ENCODE results near the gene GNAQ. TPM values are rescaled to one million over a fixed set of nuclear protein-coding genes. Genes with fewer than 3 reads are reported as not detected.

GNAQ gene
- polyA plus RNA-seq, 1 donor (not counting 4 experiments of a cell fraction or from before 2014, with no cell fraction given) = 64.3 TPM

GRCh38 chr9:77738932-77739331 is 292.7 kb downstream of the GNAQ start:
- dilution Hi-C loops (cut with MboI; ENCODE audit: extremely low pct_ligation_motif_present, low sequenced_read_pairs) = no loop called here
- no peak overlapping the region for H3K27ac ChIP-seq (ENCODE audit: control insufficient read depth, insufficient read depth, low read length)
- no peaks in the 10 kb centered on the region for H3K36me3 ChIP-seq (ENCODE audit: control insufficient read depth in 2 of 2, extremely low read depth in 1 of 2, insufficient read depth in 2 of 2, low read length in 2 of 2)
- H3K79me2 ChIP-seq (ENCODE audit: control insufficient read depth, insufficient read depth, low read length) = no peaks in the 10 kb centered on the region
- H3K4me3 ChIP-seq (ENCODE audit: control insufficient read depth in 2 of 3, extremely low read depth in 1 of 3, insufficient read depth in 2 of 3, low read depth in 1 of 3, low read length in 3 of 3) = no peak overlapping the region
- no peak overlapping the region for H3K9ac ChIP-seq (ENCODE audit: control insufficient read depth, extremely low read depth, insufficient read depth, low read length)
- H3K4me2 ChIP-seq (ENCODE audit: control insufficient read depth, extremely low read depth, insufficient read depth, low read depth, low read length) = no peak overlapping the region
- DNase-seq (ENCODE audit: low read depth, low spot score) = no peak
- H4K20me1 ChIP-seq (ENCODE audit: control insufficient read depth, extremely low read depth, insufficient read depth, low read length) = no peaks in the 10 kb centered on the region
- H3K9me3 ChIP-seq (ENCODE audit: control insufficient read depth, low read depth, low read length) = no peaks in the 10 kb centered on the region
- FAIRE-seq = peak; percentile 13
- H2AFZ ChIP-seq (ENCODE audit: control insufficient read depth, low read length) = no peak overlapping the region
- H3K27me3 ChIP-seq (ENCODE audit: control insufficient read depth, extremely low read depth, insufficient read depth, low read length) = no peaks in the 10 kb centered on the region
- H3K4me1 ChIP-seq (ENCODE audit: control insufficient read depth, extremely low read depth, insufficient read depth, low read length) = no peaks in the 10 kb centered on the region
- TF ChIP-seq CTCF (optimal IDR thresholded peaks at IDR 0.05 in 1 of 3, IDR thresholded peaks at IDR 0.05 in 1 of 3, conservative IDR thresholded peaks at IDR 0.05 in 1 of 3; ENCODE audit: extremely low read depth in 1 of 3, insufficient read depth in 2 of 3, low read length in 3 of 3) = no peak
- no peaks in the 10 kb centered on the region for H3K9me1 ChIP-seq (ENCODE audit: control insufficient read depth, extremely low read depth, insufficient read depth, low read length)

GRCh38 chr9:77735494-77735893 is 296.1 kb downstream of the GNAQ start:
- Histone ChIP-seq H4K20me1 (ENCODE audit: control insufficient read depth, extremely low read depth, insufficient read depth, low read length) (no peaks in the 10 kb centered on the region), H3K27me3 (ENCODE audit: control insufficient read depth, extremely low read depth, insufficient read depth, low read length) (no peaks in the 10 kb centered on the region), H3K36me3 (ENCODE audit: control insufficient read depth in 2 of 2, extremely low read depth in 1 of 2, insufficient read depth in 2 of 2, low read length in 2 of 2) (no peaks in the 10 kb centered on the region), H3K79me2 (ENCODE audit: control insufficient read depth, insufficient read depth, low read length) (no peaks in the 10 kb centered on the region), H3K9me1 (ENCODE audit: control insufficient read depth, extremely low read depth, insufficient read depth, low read length) (no peaks in the 10 kb centered on the region), H3K4me1 (ENCODE audit: control insufficient read depth, extremely low read depth, insufficient read depth, low read length) (no peaks in the 10 kb centered on the region), H3K27ac (ENCODE audit: control insufficient read depth, insufficient read depth, low read length) (no peak overlapping the region), H2AFZ (ENCODE audit: control insufficient read depth, low read length) (no peak overlapping the region), H3K9me3 (ENCODE audit: control insufficient read depth, low read depth, low read length) (no peaks in the 10 kb centered on the region), H3K9ac (ENCODE audit: control insufficient read depth, extremely low read depth, insufficient read depth, low read length) (no peak overlapping the region), H3K4me2 (ENCODE audit: control insufficient read depth, extremely low read depth, insufficient read depth, low read depth, low read length) (no peak overlapping the region), H3K4me3 (ENCODE audit: control insufficient read depth in 2 of 3, extremely low read depth in 1 of 3, insufficient read depth in 2 of 3, low read depth in 1 of 3, low read length in 3 of 3) (no peak overlapping the region)
- dilution Hi-C loops (cut with MboI; ENCODE audit: extremely low pct_ligation_motif_present, low sequenced_read_pairs) = no loop called here
- no peak for DNase-seq (ENCODE audit: low read depth, low spot score)
- FAIRE-seq = no peak
- TF ChIP-seq CTCF (optimal IDR thresholded peaks at IDR 0.05 in 1 of 3, IDR thresholded peaks at IDR 0.05 in 1 of 3, conservative IDR thresholded peaks at IDR 0.05 in 1 of 3; ENCODE audit: extremely low read depth in 1 of 3, insufficient read depth in 2 of 3, low read length in 3 of 3) = no peak
- no peak for TF ChIP-seq EZH2 (IDR thresholded peaks at IDR 0.05; ENCODE audit: low read length)

Measured in keratinocyte (primary cell).